Coronary artery (tissue), 2 donors: Measurements from ENCODE around the gene TRIM44.
"Not testable (repeated sequence)": the region's sequence is repeated elsewhere in the genome, so short reads cannot be mapped to it uniquely, and the experiment has no call there.

ENCODE experiments used
- DNase-seq: peaks from one replicate; pipeline ENCODE4 v3.0.0-alpha.2; 2017; ENCODE audit warnings: low spot score
- H3K27ac ChIP-seq, 2 donors: fragments of 200-600 bp; sonication (generic); one replicate each; pipeline ENCODE4 v1.5.1; 2016 to 2019
- H3K4me3 ChIP-seq: fragments of 200-600 bp; sonication (generic); 2 replicates; pipeline ENCODE4 v1.5.1; 2016; ENCODE audit warnings: mild to moderate bottlenecking, moderate library complexity
- TF ChIP-seq, protein P1 (sequence below): fragments of 200-600 bp; sonication (generic); IDR thresholded peaks from one replicate; pipeline ENCODE4 v1.5.1; 2019; ENCODE audit warnings: antibody characterized with exemption

TRIM44 gene

DNA sequence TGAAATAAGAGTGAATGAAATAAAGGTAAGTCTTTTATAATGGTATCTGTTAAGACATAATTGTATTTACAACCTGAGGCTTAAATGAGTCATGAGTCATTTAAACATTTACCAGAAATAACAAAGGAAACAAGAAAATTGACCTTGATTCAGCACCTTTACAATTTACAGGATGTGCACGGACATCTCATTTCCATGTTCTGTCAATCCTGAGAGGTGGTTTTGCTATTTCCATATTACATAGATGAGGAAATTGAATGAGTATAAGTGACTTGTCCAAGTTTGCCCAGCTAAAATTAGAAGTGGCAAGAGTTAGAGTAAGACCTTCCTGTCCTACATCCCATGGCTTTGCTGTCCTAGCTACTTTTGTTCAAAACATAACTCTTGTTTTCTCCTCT is 89.1 kb downstream of the TRIM44 start:
- Histone ChIP-seq H3K27ac (no peak overlapping the region), H3K4me3 (no peak overlapping the region)
- no peak for DNase-seq
- TF ChIP-seq, protein P1, sequence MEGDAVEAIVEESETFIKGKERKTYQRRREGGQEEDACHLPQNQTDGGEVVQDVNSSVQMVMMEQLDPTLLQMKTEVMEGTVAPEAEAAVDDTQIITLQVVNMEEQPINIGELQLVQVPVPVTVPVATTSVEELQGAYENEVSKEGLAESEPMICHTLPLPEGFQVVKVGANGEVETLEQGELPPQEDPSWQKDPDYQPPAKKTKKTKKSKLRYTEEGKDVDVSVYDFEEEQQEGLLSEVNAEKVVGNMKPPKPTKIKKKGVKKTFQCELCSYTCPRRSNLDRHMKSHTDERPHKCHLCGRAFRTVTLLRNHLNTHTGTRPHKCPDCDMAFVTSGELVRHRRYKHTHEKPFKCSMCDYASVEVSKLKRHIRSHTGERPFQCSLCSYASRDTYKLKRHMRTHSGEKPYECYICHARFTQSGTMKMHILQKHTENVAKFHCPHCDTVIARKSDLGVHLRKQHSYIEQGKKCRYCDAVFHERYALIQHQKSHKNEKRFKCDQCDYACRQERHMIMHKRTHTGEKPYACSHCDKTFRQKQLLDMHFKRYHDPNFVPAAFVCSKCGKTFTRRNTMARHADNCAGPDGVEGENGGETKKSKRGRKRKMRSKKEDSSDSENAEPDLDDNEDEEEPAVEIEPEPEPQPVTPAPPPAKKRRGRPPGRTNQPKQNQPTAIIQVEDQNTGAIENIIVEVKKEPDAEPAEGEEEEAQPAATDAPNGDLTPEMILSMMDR: no peak

DNA sequence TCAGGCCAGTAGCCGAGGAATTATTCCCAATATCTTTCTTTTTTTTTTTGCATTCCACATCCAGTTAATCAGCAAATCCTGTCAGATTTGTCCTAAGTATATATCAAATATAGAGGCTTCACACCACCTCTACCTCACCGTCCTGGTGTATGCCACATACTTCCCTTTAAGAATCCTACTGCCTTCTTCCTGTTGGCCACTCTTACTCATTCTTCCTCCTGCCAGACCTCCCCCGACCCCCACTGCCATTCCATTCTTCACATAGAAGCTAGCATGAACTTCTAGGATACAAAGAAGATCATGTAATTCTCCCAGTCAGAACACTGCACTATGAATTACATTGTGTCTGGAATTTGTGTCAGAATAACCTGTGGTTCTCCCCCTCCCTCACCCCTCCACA is 89.5 kb downstream of the TRIM44 start:
- Histone ChIP-seq H3K27ac (no peak overlapping the region), H3K4me3 (no peak overlapping the region)
- no peak for DNase-seq
- TF ChIP-seq, protein P1: no peak

DNA sequence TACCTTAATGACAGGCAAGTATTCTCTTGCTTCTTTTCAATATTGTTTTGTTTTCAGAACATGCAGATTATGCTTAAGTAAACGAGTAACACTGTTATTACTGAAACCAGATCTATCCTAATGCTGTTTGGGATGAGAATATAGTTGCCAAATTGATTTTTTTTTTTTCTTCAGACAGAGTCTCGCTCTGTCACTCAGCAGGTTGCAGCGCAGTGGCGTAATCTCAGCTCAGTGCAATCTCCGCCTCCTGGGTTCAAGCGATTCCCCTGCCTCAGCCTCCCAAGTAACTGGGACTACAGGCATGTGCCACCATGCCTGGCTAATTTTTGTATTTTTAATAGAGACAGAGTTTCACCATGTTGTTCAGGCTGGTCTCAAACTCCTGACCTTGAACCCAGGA is 91.0 kb downstream of the TRIM44 start:
- H3K4me3 ChIP-seq, DNase-seq, H3K27ac ChIP-seq: not testable (repeated sequence)

DNA sequence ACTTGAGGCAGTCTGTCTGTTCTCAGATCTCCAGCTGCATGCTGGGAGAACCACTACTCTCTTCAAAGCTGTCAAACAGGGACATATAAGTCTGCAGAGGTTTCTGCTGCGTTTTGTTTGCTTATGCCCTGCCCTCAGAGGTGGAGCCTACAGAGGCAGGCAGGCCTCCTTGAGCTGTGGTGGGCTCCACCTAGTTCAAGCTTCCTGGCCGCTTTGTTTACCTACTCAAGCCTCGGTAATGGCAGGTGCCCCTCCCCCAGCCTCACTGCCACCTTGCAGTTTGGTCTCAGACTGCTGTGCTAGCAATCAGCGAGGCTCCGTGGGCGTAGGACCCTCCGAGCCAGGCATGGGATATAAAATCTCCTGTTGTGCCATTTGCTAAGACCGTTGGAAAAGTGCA is 97.4 kb downstream of the TRIM44 start:
- not testable (repeated sequence) for H3K27ac ChIP-seq, H3K4me3 ChIP-seq, DNase-seq

DNA sequence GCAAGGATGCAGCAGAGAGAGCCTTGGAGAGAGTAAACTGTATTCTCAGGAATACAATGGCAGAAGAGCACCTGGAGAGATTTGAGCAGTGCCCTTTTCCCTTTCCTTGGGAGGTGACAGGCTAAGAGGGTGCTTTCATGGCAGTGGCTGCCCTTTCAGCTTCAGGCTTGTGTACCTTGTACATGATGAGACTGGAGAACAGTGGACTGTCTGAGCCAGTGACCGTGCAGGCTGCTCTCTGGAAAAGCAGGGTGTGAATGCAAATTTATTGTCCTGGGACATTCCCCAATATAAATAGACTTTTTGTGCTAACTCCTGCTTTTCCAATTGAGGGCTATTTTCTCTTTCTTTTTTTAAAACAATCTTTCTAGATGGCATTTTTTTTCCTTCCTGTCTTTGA is 99.3 kb downstream of the TRIM44 start:
- DNase-seq: no peak
- Histone ChIP-seq H3K27ac (no peak overlapping the region), H3K4me3 (no peak overlapping the region)
- TF ChIP-seq, protein P1: no peak

DNA sequence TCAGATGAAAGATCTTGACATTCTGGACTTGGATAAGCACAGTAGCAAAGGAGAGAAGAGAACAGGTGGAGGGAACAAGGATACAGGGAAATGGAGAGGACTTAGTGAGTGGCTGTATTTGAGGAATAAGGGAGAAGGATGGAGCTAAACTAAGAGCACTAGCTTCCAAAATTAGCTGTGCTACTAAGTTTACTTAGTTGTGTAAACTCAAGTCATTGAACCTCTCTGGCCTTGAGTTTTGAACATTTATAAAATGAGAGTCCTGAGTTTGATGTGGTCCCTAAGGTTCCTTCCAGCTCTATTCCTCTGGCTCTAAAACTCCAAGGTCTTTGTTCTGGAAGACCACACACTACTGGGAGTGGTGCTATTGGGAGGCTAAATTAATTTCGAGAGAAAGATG is 100.7 kb downstream of the TRIM44 start:
- H3K27ac ChIP-seq: no peak overlapping the region
- no peak overlapping the region for H3K4me3 ChIP-seq
- DNase-seq: no peak
- TF ChIP-seq, protein P1: no peak

DNA sequence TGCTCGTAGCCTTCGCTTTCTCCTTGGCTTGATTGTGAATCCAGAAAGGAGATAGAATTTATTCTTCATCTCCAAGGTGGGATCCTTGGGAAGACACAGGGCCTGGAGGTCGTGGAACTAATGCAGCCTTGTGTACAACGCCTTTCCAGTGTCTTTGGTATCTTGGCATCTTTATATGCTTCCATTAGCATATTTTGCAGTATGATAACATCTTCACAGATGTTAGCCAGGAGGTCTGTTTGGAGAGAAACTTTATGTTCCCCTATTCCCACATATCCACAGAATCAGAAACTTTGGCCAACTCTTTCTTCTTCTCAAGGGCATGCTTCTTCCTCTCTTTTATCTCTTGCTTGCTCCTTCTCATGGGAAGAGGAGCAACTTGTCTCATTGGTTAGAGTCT is 101.2 kb downstream of the TRIM44 start:
- TF ChIP-seq, protein P1: no peak
- Histone ChIP-seq H3K4me3 (no peak overlapping the region), H3K27ac (no peak overlapping the region)
- DNase-seq: no peak

DNA sequence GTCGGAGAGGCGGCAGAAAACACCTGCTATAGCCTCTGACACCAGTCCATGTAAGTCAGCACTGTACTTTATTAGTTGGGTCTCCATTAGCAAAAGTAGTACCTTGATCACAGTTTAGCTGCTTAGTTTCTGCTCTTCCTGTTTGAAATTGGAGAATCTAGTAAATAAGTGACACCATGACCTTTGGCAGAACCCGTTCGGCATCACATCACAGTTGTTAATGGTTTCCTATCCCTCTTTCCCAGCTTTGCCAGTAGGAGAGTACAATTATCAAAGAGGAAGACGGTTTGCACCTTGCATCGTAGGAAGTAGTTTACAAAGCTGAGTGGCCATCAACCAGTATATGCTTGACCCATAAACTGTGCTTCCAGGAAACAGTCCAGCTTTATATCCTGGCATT is 101.8 kb downstream of the TRIM44 start:
- no peak for DNase-seq
- H3K27ac ChIP-seq: no peak overlapping the region
- TF ChIP-seq, protein P1: no peak
- no peak overlapping the region for H3K4me3 ChIP-seq
